Upper lobe of left lung (tissue), 6 donors: ENCODE data around the gene CNTNAP2. TPM values are rescaled to one million over a fixed set of nuclear protein-coding genes. Genes with fewer than 3 reads are reported as not detected.

Experiments used
- ATAC-seq, 2 donors: fragments of 200-7000 bp; cut with Tn5 transposase; one replicate each; pipeline ENCODE4 v1.9.1; 2022; ENCODE audit warnings: mild to moderate bottlenecking in 2 of 2, moderate library complexity in 2 of 2; ENCODE audit not compliant: low FRiP score in 2 of 2
- DNase-seq, 2 donors: peaks; one replicate each; pipeline ENCODE4 v3.0.0-alpha.2; 2019 to 2020
- H3K27ac ChIP-seq, 4 donors: fragments of 200-600 bp; sonication (generic); one replicate each; pipeline ENCODE4 v1.5.1; 2016 to 2019
- H3K27me3 ChIP-seq, 4 donors: fragments of 200-600 bp; sonication (generic); one replicate each; pipeline ENCODE4 v1.5.1; 2017 to 2019
- H3K36me3 ChIP-seq, 4 donors: fragments of 200-600 bp; sonication (generic); one replicate each; pipeline ENCODE4 v1.5.1; 2016 to 2019
- H3K4me1 ChIP-seq, 4 donors: fragments of 200-600 bp; sonication (generic); one replicate each; pipeline ENCODE4 v1.5.1; 2018 to 2019
- H3K4me3 ChIP-seq, 4 donors: fragments of 200-600 bp; sonication (generic); one replicate each; pipeline ENCODE4 v1.5.1; 2017 to 2019; ENCODE audit warnings: mild to moderate bottlenecking in 2 of 4, moderate library complexity in 1 of 4
- H3K9me3 ChIP-seq, 4 donors: fragments of 200-600 bp; sonication (generic); one replicate each; pipeline ENCODE4 v1.5.1; 2018 to 2019
- CTCF ChIP-seq, 6 experiments: fragments of 450-650 bp in 4 of 6; fragments of 200-600 bp in 2 of 6; sonication (generic) in 2 of 6; IDR thresholded peaks; one replicate each; pipeline ENCODE4 v1.5.1; 2016 to 2019; ENCODE audit warnings: antibody characterized with exemption in 6 of 6
- EP300 ChIP-seq, 4 donors: sonication (generic); formaldehyde crosslinking; IDR thresholded peaks; one replicate each; pipeline ENCODE4 v1.5.1; 2017; ENCODE audit warnings: antibody characterized with exemption in 4 of 4, control low read depth in 2 of 4
- POLR2A ChIP-seq, 4 donors: fragments of 450-650 bp; IDR thresholded peaks; one replicate each; pipeline ENCODE4 v1.5.1; 2016 to 2017; ENCODE audit warnings: antibody characterized with exemption in 4 of 4, mild to moderate bottlenecking in 2 of 4
- POLR2AphosphoS5 ChIP-seq, 2 donors: sonication (generic); formaldehyde crosslinking; IDR thresholded peaks; one replicate each; pipeline ENCODE4 v1.5.1; 2017; ENCODE audit warnings: antibody characterized with exemption in 2 of 2
- WGBS, 2 donors: methylation state at CpG; one replicate each; pipeline ENCODE4 v1.1.5; 2017 to 2018; 5-methylcytosine and 5-hydroxymethylcytosine counted together
- total RNA-seq, 6 donors: library from RNA; depleted of rRNA in 4 of 6; stranded (reverse); fragments of >200 nt in 4 of 6; gene quantifications; one replicate each; pipeline versions ENCODE4 v1.1.0 to v1.2.1, GENCODE V29; 2016 to 2021
- donor health status: DM: no; HTN: no; CAD: no; lungs with moderate emphysema.
- donor health status: DM: no; HTN: yes; CAD: no; lungs with severe emphysema.

CNTNAP2 gene
- total RNA-seq, 6 donors from 2014 or later, result 0.06 to 1.0 (median 0.37) TPM

GRCh38 chr7:146387140-146387539 lies 270.5 kb downstream of the CNTNAP2 start:
- 96 to 100% methylated on average over 1 of the region's 1 CpG for WGBS, 2 donors
- no peaks in the 10 kb centered on the region for H3K9me3 ChIP-seq
- H3K27me3 ChIP-seq, result no peaks in the 10 kb centered on the region
- no peaks in the 10 kb centered on the region for H3K4me1 ChIP-seq
- TF ChIP-seq POLR2AphosphoS5 (IDR thresholded peaks at IDR 0.05), result no peak
- no peak for TF ChIP-seq CTCF (IDR thresholded peaks at IDR 0.05)
- TF ChIP-seq POLR2A (IDR thresholded peaks at IDR 0.05), result no peak
- no peak for TF ChIP-seq EP300 (IDR thresholded peaks at IDR 0.05)
- ATAC-seq (no peak), DNase-seq (no peak)
- H3K4me3 ChIP-seq, result no peak overlapping the region
- no peaks in the 10 kb centered on the region for H3K36me3 ChIP-seq
- H3K27ac ChIP-seq, result no peak overlapping the region

- ATAC-seq (no peak), DNase-seq (no peak)
- Histone ChIP-seq H3K36me3 (no peaks in the 10 kb centered on the region), H3K4me1 (no peaks in the 10 kb centered on the region), H3K27ac (no peak overlapping the region), H3K4me3 (no peak overlapping the region), H3K9me3 (no peaks in the 10 kb centered on the region), H3K27me3 (no peaks in the 10 kb centered on the region)
- WGBS, 2 donors, result 87 to 88% methylated on average over 2 of the region's 2 CpGs
- TF ChIP-seq CTCF (IDR thresholded peaks at IDR 0.05) (no peak), EP300 (IDR thresholded peaks at IDR 0.05) (no peak), POLR2AphosphoS5 (IDR thresholded peaks at IDR 0.05) (no peak), POLR2A (IDR thresholded peaks at IDR 0.05) (no peak)
These were observed 272.3 kb downstream of the CNTNAP2 start for GRCh38 chr7:146388928-146389327.

- DNase-seq (no peak), ATAC-seq (no peak)
- Histone ChIP-seq H3K36me3 (no peaks in the 10 kb centered on the region), H3K4me1 (no peaks in the 10 kb centered on the region), H3K27me3 (no peaks in the 10 kb centered on the region), H3K4me3 (no peak overlapping the region), H3K27ac (no peak overlapping the region), H3K9me3 (no peaks in the 10 kb centered on the region)
- TF ChIP-seq POLR2A (IDR thresholded peaks at IDR 0.05) (no peak), EP300 (IDR thresholded peaks at IDR 0.05) (no peak), CTCF (IDR thresholded peaks at IDR 0.05) (no peak), POLR2AphosphoS5 (IDR thresholded peaks at IDR 0.05) (no peak)
- 79 to 83% methylated on average over 2 of the region's 2 CpGs for WGBS, 2 donors
These were observed 276.7 kb downstream of the CNTNAP2 start for GRCh38 chr7:146393346-146393745.

- no peaks in the 10 kb centered on the region for H3K36me3 ChIP-seq
- DNase-seq (no peak), ATAC-seq (no peak)
- H3K9me3 ChIP-seq, result no peaks in the 10 kb centered on the region
- 88 to 100% methylated on average over 1 of the region's 1 CpG for WGBS, 2 donors
- no peak overlapping the region for H3K4me3 ChIP-seq
- H3K4me1 ChIP-seq, result no peaks in the 10 kb centered on the region
- H3K27ac ChIP-seq, result no peak overlapping the region
- no peaks in the 10 kb centered on the region for H3K27me3 ChIP-seq
- no peak for TF ChIP-seq EP300 (IDR thresholded peaks at IDR 0.05)
- TF ChIP-seq POLR2A (IDR thresholded peaks at IDR 0.05), result no peak
- no peak for TF ChIP-seq POLR2AphosphoS5 (IDR thresholded peaks at IDR 0.05)
- no peak for TF ChIP-seq CTCF (IDR thresholded peaks at IDR 0.05)
These were observed 280.5 kb downstream of the CNTNAP2 start for GRCh38 chr7:146397141-146397540.

GRCh38 chr7:146401939-146402338 lies 285.3 kb downstream of the CNTNAP2 start:
- ATAC-seq (no peak), DNase-seq (no peak)
- no peaks in the 10 kb centered on the region for H3K9me3 ChIP-seq
- no peak overlapping the region for H3K4me3 ChIP-seq
- H3K27me3 ChIP-seq, result no peaks in the 10 kb centered on the region
- TF ChIP-seq EP300 (IDR thresholded peaks at IDR 0.05) (no peak), POLR2A (IDR thresholded peaks at IDR 0.05) (no peak), CTCF (IDR thresholded peaks at IDR 0.05) (no peak), POLR2AphosphoS5 (IDR thresholded peaks at IDR 0.05) (no peak)
- H3K4me1 ChIP-seq, result no peaks in the 10 kb centered on the region
- 81 to 82% methylated on average over 3 of the region's 3 CpGs for WGBS, 2 donors
- H3K27ac ChIP-seq, result no peak overlapping the region
- H3K36me3 ChIP-seq, result no peaks in the 10 kb centered on the region
